Trophoblast cell (in vitro differentiated cells and primary cell): ENCODE results near the gene YIPF2.
A peak's percentile ranks its signal among the peaks of the same experiment; 100 is the strongest.
"Not testable (repeated sequence)": the region's sequence is repeated elsewhere in the genome, so short reads cannot be mapped to it uniquely, and the experiment has no call there.

Source experiments
- DNase-seq, 2 donors: peaks; one replicate each; pipeline ENCODE4 v3.0.0-alpha.2; 2016
- H2AFZ ChIP-seq: 2 replicates; pipeline ENCODE4 v1.6.1; 2013; ENCODE audit warnings: low read length, moderate library complexity, mild to moderate bottlenecking; ENCODE audit not compliant: insufficient read depth, poor library complexity
- H2AK5ac ChIP-seq: 2 replicates; pipeline ENCODE4 v1.6.1; 2013; ENCODE audit warnings: mild to moderate bottlenecking, low read length
- H2BK120ac ChIP-seq: 2 replicates; pipeline ENCODE4 v1.6.1; 2013; ENCODE audit warnings: low read length, mild to moderate bottlenecking, moderate library complexity; ENCODE audit not compliant: insufficient read depth, poor library complexity
- H2BK12ac ChIP-seq: 2 replicates; pipeline ENCODE4 v1.6.1; 2013; ENCODE audit warnings: mild to moderate bottlenecking, low read length, moderate library complexity
- H2BK5ac ChIP-seq: 2 replicates; pipeline ENCODE4 v1.6.1; 2013; ENCODE audit warnings: low read length, low read depth, moderate library complexity, mild to moderate bottlenecking; ENCODE audit not compliant: poor library complexity
- H3K14ac ChIP-seq: 2 replicates; pipeline ENCODE4 v1.6.1; 2013; ENCODE audit warnings: mild to moderate bottlenecking, low read length
- H3K18ac ChIP-seq: 2 replicates; pipeline ENCODE4 v1.6.1; 2013; ENCODE audit warnings: mild to moderate bottlenecking, low read length
- H3K23ac ChIP-seq: 2 replicates; pipeline ENCODE4 v1.6.1; 2013; ENCODE audit warnings: low read length
- H3K27ac ChIP-seq: 2 replicates; pipeline ENCODE4 v1.5.1; 2013; ENCODE audit warnings: low read depth, mild to moderate bottlenecking, inconsistent platforms, low read length, moderate library complexity
- H3K27me3 ChIP-seq: 2 replicates; pipeline ENCODE4 v1.6.1; 2013; ENCODE audit warnings: inconsistent platforms, mild to moderate bottlenecking, low read length, moderate library complexity; ENCODE audit not compliant: insufficient read depth
- H3K36me3 ChIP-seq, 2 experiments: 1 replicate in 1 of 2; 2 replicates in 1 of 2; pipeline ENCODE4 v1.6.1; 2013; ENCODE audit warnings: low read length in 2 of 2, mild to moderate bottlenecking in 2 of 2, moderate library complexity in 1 of 2; ENCODE audit not compliant: insufficient read depth in 2 of 2, control insufficient read depth in 1 of 2
- H3K4ac ChIP-seq: 2 replicates; pipeline ENCODE4 v1.6.1; 2013; ENCODE audit warnings: low read depth, mild to moderate bottlenecking, low read length, moderate library complexity
- H3K4me1 ChIP-seq, 2 experiments: 1 replicate in 1 of 2; 2 replicates in 1 of 2; pipeline ENCODE4 v1.6.1; 2013; ENCODE audit warnings: low read length in 2 of 2, mild to moderate bottlenecking in 2 of 2, moderate library complexity in 1 of 2; ENCODE audit not compliant: insufficient read depth in 2 of 2, control insufficient read depth in 1 of 2
- H3K4me2 ChIP-seq: 2 replicates; pipeline ENCODE4 v1.6.1; 2013; ENCODE audit warnings: inconsistent platforms, mild to moderate bottlenecking, low read length, moderate library complexity
- H3K4me3 ChIP-seq: 2 replicates; pipeline ENCODE4 v1.5.1; 2013; ENCODE audit warnings: mild to moderate bottlenecking, low read depth, low read length, inconsistent platforms
- H3K79me1 ChIP-seq: one replicate; pipeline ENCODE4 v1.6.1; 2013; ENCODE audit warnings: low read length
- H3K79me2 ChIP-seq: 2 replicates; pipeline ENCODE4 v1.6.1; 2013; ENCODE audit warnings: low read length, mild to moderate bottlenecking; ENCODE audit not compliant: control insufficient read depth, insufficient read depth, poor library complexity
- H3K9ac ChIP-seq: 2 replicates; pipeline ENCODE4 v1.6.1; 2013; ENCODE audit warnings: mild to moderate bottlenecking, low read length
- H3K9me3 ChIP-seq: 2 replicates; pipeline ENCODE4 v1.6.1; 2013; ENCODE audit warnings: low read depth, mild to moderate bottlenecking, control low read depth, inconsistent platforms, low read length; ENCODE audit not compliant: insufficient read depth
- H4K12ac ChIP-seq: 2 replicates; pipeline ENCODE4 v1.6.1; 2013; ENCODE audit warnings: low read depth, mild to moderate bottlenecking, low read length, moderate library complexity
- H4K8ac ChIP-seq: 2 replicates; pipeline ENCODE4 v1.6.1; 2013; ENCODE audit warnings: low read depth, mild to moderate bottlenecking, low read length, moderate library complexity
- H4K91ac ChIP-seq: one replicate; pipeline ENCODE4 v1.6.1; 2013; ENCODE audit warnings: low read depth, mild to moderate bottlenecking, low read length, moderate library complexity
- WGBS: extraction: QIAGEN DNeasy Blood & Tissue Kit; methylation state at CpG from one replicate; pipeline ENCODE4 v1.1.7; 2013; ENCODE audit warnings: missing lambda C conversion rate; ENCODE audit not compliant: insufficient read length, insufficient coverage; ENCODE audit errors: extremely low coverage; 5-methylcytosine and 5-hydroxymethylcytosine counted together

The YIPF2 gene

DNA sequence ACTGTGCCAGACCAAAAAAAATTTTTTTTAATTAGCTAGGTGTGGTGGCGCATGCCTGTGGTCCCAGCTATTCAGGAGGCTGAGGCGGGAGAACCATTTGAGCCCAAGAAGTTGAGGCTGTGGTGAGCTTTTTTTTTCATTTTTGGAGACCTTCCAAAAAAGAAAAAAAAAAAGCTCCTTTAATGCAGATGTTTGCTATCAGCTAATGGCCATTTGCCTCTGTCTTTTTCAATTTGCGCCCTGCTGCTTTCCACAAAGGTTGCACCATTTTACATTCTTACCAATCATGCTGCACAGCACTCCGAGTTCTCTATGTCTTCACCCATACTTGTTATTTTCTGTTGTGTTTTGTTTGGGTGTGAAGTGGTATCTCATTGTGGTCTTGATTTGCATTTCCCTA is 16.8 kb upstream of the YIPF2 start:
- Histone ChIP-seq H3K4me2 (no peak overlapping the region), H3K4me1 (no peaks in the 10 kb centered on the region), H3K18ac (no peak overlapping the region), H3K79me2 (no peaks in the 10 kb centered on the region), H4K8ac (no peak overlapping the region), H3K9ac (no peak overlapping the region), H3K27me3 (no peaks in the 10 kb centered on the region), H2AFZ (no peak overlapping the region), H3K36me3 (no peaks in the 10 kb centered on the region), H2BK120ac (no peak overlapping the region), H3K4ac (no peak overlapping the region), H4K12ac (no peak overlapping the region), H4K91ac (no peak overlapping the region), H3K79me1 (no peaks in the 10 kb centered on the region), H2BK5ac (no peak overlapping the region), H3K14ac (no peak overlapping the region), H3K23ac (no peak overlapping the region), H3K4me3 (no peak overlapping the region), H3K27ac (no peak overlapping the region), H2AK5ac (no peak overlapping the region), H2BK12ac (no peak overlapping the region), H3K9me3 (no peaks in the 10 kb centered on the region)
- no peak for DNase-seq
- WGBS, result no CpG with 5 or more reads among the region's 4 CpGs

- not testable (repeated sequence) for H2BK12ac ChIP-seq, H3K4ac ChIP-seq
- no CpG with 5 or more reads among the region's 4 CpGs for WGBS
Observed at GRCh38 chr19:10943412-10943811, 15.0 kb upstream of the YIPF2 start.

GRCh38 chr19:10941649-10942048 is 13.2 kb upstream of the YIPF2 start:
- H2AFZ ChIP-seq, H2AK5ac ChIP-seq, DNase-seq, H4K8ac ChIP-seq, H3K36me3 ChIP-seq, H3K23ac ChIP-seq, H2BK12ac ChIP-seq, H3K27me3 ChIP-seq, H2BK5ac ChIP-seq, H3K18ac ChIP-seq, H3K9me3 ChIP-seq, H3K4me1 ChIP-seq, H3K27ac ChIP-seq, H3K9ac ChIP-seq, H4K12ac ChIP-seq, H4K91ac ChIP-seq, H2BK120ac ChIP-seq, H3K4me3 ChIP-seq, H3K14ac ChIP-seq, H3K79me2 ChIP-seq, H3K4me2 ChIP-seq, H3K4ac ChIP-seq, H3K79me1 ChIP-seq: not testable (repeated sequence)
- WGBS, result no CpG with 5 or more reads among the region's 14 CpGs

More at GRCh38 chr19:10943412-10943811, 15.0 kb upstream of the YIPF2 start:
- H3K79me1 ChIP-seq, H3K27me3 ChIP-seq, H2AK5ac ChIP-seq, DNase-seq, H4K8ac ChIP-seq, H3K4me1 ChIP-seq, H3K4me2 ChIP-seq, H3K9ac ChIP-seq, H2BK5ac ChIP-seq, H3K23ac ChIP-seq, H3K14ac ChIP-seq, H2AFZ ChIP-seq, H3K79me2 ChIP-seq, H4K91ac ChIP-seq, H3K27ac ChIP-seq, H3K9me3 ChIP-seq, H2BK120ac ChIP-seq, H3K4me3 ChIP-seq, H4K12ac ChIP-seq, H3K18ac ChIP-seq, H3K36me3 ChIP-seq: not testable (repeated sequence)

DNA sequence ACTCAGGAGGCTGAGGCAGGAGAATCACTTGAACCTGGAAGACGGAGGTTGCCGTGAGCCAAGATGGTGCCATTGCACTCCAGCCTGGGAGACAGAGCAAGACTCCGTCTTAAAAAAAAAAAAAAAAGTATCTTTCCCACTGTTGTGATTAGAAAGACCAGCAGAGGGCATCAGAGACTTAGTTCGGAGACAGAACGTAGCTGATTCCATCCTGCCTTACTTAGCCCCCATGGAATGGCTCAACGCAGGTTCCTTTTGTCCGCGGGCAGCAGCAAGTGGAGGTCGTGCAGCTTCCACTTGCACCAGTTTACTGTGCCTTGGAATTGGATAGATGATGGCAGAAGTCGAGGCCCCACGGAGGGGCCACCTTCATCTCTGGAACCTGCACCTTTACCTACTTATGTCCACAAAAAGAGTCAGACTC is 8.2 kb upstream of the YIPF2 start:
- Histone ChIP-seq H4K12ac (peak overlapping the region; percentile 72), H2AK5ac (no peak overlapping the region), H3K23ac (no peak overlapping the region), H3K9ac (no peak overlapping the region), H3K4me3 (no peak overlapping the region), H4K8ac (peak overlapping the region; percentile 85), H2BK5ac (no peak overlapping the region), H3K4me2 (no peak overlapping the region), H3K18ac (no peak overlapping the region), H3K79me2 (no peaks in the 10 kb centered on the region), H2AFZ (peak overlapping the region; percentile 77), H2BK12ac (no peak overlapping the region), H4K91ac (no peak overlapping the region), H3K27me3 (no peaks in the 10 kb centered on the region), H3K4me1 (peaks cover 4 to 7% of the 10 kb centered on the region in 2 experiments), H2BK120ac (peak overlapping the region; percentile 46), H3K36me3 (peaks cover 0 to 3% of the 10 kb centered on the region in 2 experiments), H3K9me3 (no peaks in the 10 kb centered on the region), H3K27ac (no peak overlapping the region), H3K4ac (no peak overlapping the region), H3K79me1 (no peaks in the 10 kb centered on the region), H3K14ac (no peak overlapping the region)
- DNase-seq, result peak; percentile 62 to 93
- WGBS, result no CpG with 5 or more reads among the region's 11 CpGs
